ENCODE data around the gene TMEM120B. TPM values are rescaled to one million over a fixed set of nuclear protein-coding genes. Genes with fewer than 3 reads are reported as not detected.
"Not testable (repeated sequence)": the region's sequence is repeated elsewhere in the genome, so short reads cannot be mapped to it uniquely, and the experiment has no call there.

The TMEM120B gene
- total and polyA plus RNA-seq, 7 donors, result 11.0 to 29.7 (median 12.7) TPM

DNA sequence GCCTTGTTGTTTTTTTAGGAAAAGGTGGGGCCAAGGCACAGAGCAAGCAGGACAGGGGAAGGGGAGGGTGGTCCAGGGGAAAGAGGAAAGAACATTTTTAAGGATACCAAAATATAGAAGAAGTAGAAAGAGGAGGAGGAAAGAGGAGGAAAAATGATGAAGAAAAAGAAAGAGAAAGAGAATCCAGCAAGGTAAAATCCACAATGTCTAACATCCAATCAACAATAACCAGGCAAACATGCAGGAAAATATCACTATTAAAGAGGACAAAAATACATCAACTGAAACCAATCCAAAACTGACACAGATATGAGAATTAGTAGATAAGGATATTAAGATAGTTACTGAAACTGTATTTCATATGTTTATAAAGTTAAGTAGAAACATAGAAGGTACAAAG, 7.0 kb upstream of the TMEM120B start:
- ATAC-seq (no peak), DNase-seq (no peak)
- intact Hi-C loops (cut with DNase I), result no loop called here
- Histone ChIP-seq H3K4me3 (no peak overlapping the region), H3K9me3 (no peaks in the 10 kb centered on the region), H3K36me3 (ENCODE audit: insufficient read depth in 1 of 2, low read depth in 1 of 2) (no peaks in the 10 kb centered on the region), H3K4me1 (peaks cover 20% of the 10 kb centered on the region), H3K27ac (no peak overlapping the region), H3K27me3 (ENCODE audit: insufficient read depth in 3 of 3, low read length in 2 of 3) (no peaks in the 10 kb centered on the region)
- TF ChIP-seq, protein P1, sequence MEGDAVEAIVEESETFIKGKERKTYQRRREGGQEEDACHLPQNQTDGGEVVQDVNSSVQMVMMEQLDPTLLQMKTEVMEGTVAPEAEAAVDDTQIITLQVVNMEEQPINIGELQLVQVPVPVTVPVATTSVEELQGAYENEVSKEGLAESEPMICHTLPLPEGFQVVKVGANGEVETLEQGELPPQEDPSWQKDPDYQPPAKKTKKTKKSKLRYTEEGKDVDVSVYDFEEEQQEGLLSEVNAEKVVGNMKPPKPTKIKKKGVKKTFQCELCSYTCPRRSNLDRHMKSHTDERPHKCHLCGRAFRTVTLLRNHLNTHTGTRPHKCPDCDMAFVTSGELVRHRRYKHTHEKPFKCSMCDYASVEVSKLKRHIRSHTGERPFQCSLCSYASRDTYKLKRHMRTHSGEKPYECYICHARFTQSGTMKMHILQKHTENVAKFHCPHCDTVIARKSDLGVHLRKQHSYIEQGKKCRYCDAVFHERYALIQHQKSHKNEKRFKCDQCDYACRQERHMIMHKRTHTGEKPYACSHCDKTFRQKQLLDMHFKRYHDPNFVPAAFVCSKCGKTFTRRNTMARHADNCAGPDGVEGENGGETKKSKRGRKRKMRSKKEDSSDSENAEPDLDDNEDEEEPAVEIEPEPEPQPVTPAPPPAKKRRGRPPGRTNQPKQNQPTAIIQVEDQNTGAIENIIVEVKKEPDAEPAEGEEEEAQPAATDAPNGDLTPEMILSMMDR (IDR thresholded peaks at IDR 0.05), result no peak

DNA sequence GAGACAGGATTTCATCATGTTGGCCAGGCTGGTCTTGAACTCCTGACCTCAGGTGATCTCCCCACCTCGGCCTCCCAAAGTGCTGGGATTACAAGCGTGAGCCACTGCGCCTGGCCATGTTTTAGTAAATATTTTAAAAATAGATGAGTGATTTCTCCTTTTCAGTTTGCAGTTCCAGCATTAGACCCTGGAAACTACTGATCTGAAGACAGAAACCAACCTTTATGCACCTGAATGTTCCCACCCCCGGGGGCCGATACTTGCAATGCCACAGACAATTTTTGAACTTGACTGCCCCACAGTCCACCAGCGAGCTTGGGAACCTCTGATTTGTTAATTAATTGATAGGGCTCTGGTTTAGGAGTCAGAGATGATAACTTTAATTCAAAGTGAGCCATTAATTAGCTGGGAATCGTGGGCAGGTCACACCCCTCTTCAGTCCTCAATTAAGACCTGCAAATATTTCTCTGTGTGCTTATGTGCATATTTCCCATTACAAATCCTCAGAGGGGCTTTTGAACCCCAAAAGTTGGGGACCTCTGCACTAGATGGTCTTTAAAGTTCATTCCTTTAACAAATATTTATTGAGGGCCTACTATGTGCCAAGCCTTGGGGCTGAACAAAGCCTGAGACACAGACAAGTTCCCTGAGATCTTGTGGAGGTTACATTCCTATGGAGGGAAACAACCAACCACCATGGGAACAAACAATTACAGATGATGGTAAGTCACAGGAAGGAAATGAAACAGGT, 4.1 kb upstream of the TMEM120B start:
- ATAC-seq, result no peak
- TF ChIP-seq, protein P1 (IDR thresholded peaks at IDR 0.05), result no peak
- intact Hi-C loops (cut with DNase I), result no loop called here
- WGBS, 3 donors, result 73 to 81% (median 80%) methylated on average over 7 of the region's 7 CpGs
- Histone ChIP-seq H3K36me3 (ENCODE audit: insufficient read depth in 1 of 2, low read depth in 1 of 2) (no peaks in the 10 kb centered on the region), H3K4me3 (no peak overlapping the region), H3K9me3 (no peaks in the 10 kb centered on the region), H3K27me3 (ENCODE audit: insufficient read depth in 3 of 3, low read length in 2 of 3) (no peaks in the 10 kb centered on the region), H3K4me1 (no peaks in the 10 kb centered on the region), H3K27ac (no peak overlapping the region)
- DNase-seq, result no peak

DNA sequence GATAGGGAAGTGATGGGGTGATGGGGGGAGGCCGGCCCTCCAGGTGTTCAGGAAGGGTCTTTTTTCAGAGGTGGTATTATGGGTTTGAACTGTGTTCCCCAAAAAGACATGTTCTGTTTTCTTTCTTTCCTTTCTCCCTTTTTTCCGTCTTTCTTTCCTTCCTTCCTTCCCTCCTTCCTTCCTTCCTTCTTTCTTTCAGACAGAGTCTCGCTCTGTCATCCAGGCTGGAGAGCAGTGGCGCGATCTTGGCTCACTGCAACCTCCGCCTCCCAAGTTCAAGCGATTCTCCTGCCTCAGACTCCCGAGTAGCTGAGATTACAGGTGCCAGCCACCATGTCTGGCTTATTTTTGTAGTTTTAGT, 3.5 kb upstream of the TMEM120B start:
- H3K27ac ChIP-seq, result peak overlapping the region; percentile 94
- H3K4me1 ChIP-seq; H3K36me3 ChIP-seq (ENCODE audit: insufficient read depth in 1 of 2, low read depth in 1 of 2); intact Hi-C loops (cut with DNase I); H3K4me3 ChIP-seq; DNase-seq; H3K9me3 ChIP-seq; H3K27me3 ChIP-seq (ENCODE audit: insufficient read depth in 3 of 3, low read length in 2 of 3); ATAC-seq: not testable (repeated sequence)
- WGBS, 3 donors, result 81 to 87% (median 85%) methylated on average over 8 of the region's 8 CpGs

- no peak overlapping the region for H3K4me3 ChIP-seq
- 74 to 85% (median 77%) methylated on average over 5 of the region's 5 CpGs for WGBS, 3 donors
- no peaks in the 10 kb centered on the region for H3K9me3 ChIP-seq
- H3K36me3 ChIP-seq (ENCODE audit: insufficient read depth in 1 of 2, low read depth in 1 of 2), result no peaks in the 10 kb centered on the region
- H3K4me1 ChIP-seq, result peaks cover 3% of the 10 kb centered on the region
- intact Hi-C loops (cut with DNase I), result no loop called here
- H3K27ac ChIP-seq, result peak overlapping the region; percentile 94
- no peaks in the 10 kb centered on the region for H3K27me3 ChIP-seq (ENCODE audit: insufficient read depth in 3 of 3, low read length in 2 of 3)
- no peak for ATAC-seq
- TF ChIP-seq, protein P1 (IDR thresholded peaks at IDR 0.05), result no peak
- DNase-seq, result no peak
Observed at GRCh38 chr12:121709478-121709961, 3.0 kb upstream of the TMEM120B start.

DNA sequence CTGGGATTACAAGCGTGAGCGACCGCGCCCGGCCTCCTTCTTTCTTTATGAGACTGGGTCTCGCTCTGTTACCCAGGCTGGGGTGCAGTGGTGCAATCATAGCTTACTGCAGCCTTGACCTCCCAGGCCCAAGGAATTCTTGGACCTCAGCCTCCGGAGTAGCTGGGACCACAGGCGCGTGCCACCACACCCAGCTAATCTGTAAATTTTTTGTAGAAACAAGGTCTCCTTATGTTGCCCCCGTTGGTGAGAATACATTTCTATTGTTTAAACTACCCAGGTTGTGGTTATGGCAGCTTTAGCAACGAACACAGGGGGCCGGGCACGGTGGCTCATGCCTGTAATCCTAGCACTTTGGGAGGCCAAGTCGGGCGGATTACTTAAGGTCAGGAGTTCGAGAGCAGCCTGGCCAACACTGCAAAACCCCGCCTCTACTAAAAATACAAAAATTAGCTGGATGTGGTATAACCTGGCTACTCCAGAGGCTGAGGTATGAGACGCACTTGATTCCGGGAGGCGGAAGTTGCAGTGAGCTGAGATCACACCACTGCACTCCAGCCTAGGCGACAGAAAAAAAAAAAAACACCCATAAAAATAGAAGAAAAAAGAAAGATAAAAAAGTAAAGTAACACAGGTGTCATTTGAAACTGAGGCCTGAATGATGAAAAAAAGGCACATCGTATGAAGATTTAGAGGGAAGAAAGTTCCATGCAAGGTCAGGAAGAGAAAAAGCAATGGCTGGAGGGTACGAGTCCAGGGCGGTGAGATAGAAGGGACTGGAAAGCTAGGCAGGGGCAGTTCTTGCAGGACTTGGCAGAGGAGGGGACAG, 977 bp upstream of the TMEM120B start:
- no peaks in the 10 kb centered on the region for H3K9me3 ChIP-seq
- DNase-seq (no peak), ATAC-seq (peak in 3 of 4 donors; percentile 10 to 30 (median 28))
- no peaks in the 10 kb centered on the region for H3K27me3 ChIP-seq (ENCODE audit: insufficient read depth in 3 of 3, low read length in 2 of 3)
- TF ChIP-seq, protein P1 (IDR thresholded peaks at IDR 0.05), result no peak
- H3K36me3 ChIP-seq (ENCODE audit: insufficient read depth in 1 of 2, low read depth in 1 of 2), result no peaks in the 10 kb centered on the region
- H3K4me3 ChIP-seq, result peak overlapping the region; percentile 76
- 35 to 40% (median 38%) methylated on average over 24 of the region's 24 CpGs for WGBS, 3 donors
- intact Hi-C loops (cut with DNase I), result no loop called here
- peak overlapping the region; percentile 94 for H3K27ac ChIP-seq
- peaks cover 21% of the 10 kb centered on the region for H3K4me1 ChIP-seq
